ENCODE results near the gene GZMA.

DNA sequence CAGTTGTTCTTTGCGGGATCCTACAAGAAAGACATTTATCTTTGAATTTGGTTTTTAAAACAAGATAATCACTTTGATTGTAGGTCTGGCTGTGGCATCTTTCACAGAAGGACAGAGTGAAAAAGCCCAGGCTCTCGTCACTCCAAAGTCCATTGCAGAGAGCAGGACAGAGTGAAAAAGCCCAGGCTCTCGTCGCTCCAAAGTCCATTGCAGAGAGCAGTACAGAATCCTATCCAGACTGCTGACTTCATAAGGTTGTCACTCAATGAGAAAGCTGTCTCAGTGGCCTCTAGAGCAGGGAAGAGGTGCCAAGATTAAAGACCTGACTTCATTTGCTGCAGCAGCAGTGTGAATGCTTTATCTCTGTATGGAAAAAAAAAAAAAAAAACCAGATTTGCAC lies 41.2 kb downstream of the GZMA start:
- TF ChIP-seq, protein P1, sequence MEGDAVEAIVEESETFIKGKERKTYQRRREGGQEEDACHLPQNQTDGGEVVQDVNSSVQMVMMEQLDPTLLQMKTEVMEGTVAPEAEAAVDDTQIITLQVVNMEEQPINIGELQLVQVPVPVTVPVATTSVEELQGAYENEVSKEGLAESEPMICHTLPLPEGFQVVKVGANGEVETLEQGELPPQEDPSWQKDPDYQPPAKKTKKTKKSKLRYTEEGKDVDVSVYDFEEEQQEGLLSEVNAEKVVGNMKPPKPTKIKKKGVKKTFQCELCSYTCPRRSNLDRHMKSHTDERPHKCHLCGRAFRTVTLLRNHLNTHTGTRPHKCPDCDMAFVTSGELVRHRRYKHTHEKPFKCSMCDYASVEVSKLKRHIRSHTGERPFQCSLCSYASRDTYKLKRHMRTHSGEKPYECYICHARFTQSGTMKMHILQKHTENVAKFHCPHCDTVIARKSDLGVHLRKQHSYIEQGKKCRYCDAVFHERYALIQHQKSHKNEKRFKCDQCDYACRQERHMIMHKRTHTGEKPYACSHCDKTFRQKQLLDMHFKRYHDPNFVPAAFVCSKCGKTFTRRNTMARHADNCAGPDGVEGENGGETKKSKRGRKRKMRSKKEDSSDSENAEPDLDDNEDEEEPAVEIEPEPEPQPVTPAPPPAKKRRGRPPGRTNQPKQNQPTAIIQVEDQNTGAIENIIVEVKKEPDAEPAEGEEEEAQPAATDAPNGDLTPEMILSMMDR (conservative IDR thresholded peaks at IDR 0.05; ENCODE audit: low read length) = no peak
- TF ChIP-seq EZH2phosphoT487 (IDR thresholded peaks at IDR 0.05; ENCODE audit: borderline replicate concordance, low read depth, low read length) = no peak

All from OCI-LY7 (cell line).